GM21381 (cell line): ENCODE results near the gene PDE4B.
A peak's percentile ranks its signal among the peaks of the same experiment; 100 is the strongest.

Experiments
- ATAC-seq: cut with Tn5 transposase; IDR thresholded peaks from one replicate; pipeline ENCODE4 v1.9.1; 2021; ENCODE audit warnings: mild to moderate bottlenecking, moderate library complexity; ENCODE audit not compliant: unreplicated experiment

The PDE4B gene

GRCh38 chr1:66327588-66327987, 534.9 kb downstream of the PDE4B start:
- no peak for ATAC-seq

GRCh38 chr1:66328896-66329295, 536.2 kb downstream of the PDE4B start:
- no peak for ATAC-seq

- no peak for ATAC-seq
Measured at GRCh38 chr1:66330722-66331141, 538.0 kb downstream of the PDE4B start.

- no peak for ATAC-seq
Measured at GRCh38 chr1:66331658-66332547, 539.2 kb downstream of the PDE4B start.

GRCh38 chr1:66332548-66332901, 539.8 kb downstream of the PDE4B start:
- ATAC-seq, result no peak

GRCh38 chr1:66333466-66334199, 540.9 kb downstream of the PDE4B start:
- no peak for ATAC-seq

- ATAC-seq, result no peak
Measured at GRCh38 chr1:66334318-66334717, 541.6 kb downstream of the PDE4B start.

- ATAC-seq, result no peak
Measured at GRCh38 chr1:66335125-66335524, 542.4 kb downstream of the PDE4B start.

GRCh38 chr1:66335859-66336640, 543.4 kb downstream of the PDE4B start:
- ATAC-seq, result peak; percentile 82

- no peak for ATAC-seq
Measured at GRCh38 chr1:66336641-66336990, 543.9 kb downstream of the PDE4B start.

GRCh38 chr1:66337249-66337648, 544.6 kb downstream of the PDE4B start:
- no peak for ATAC-seq

GRCh38 chr1:66339944-66340343, 547.2 kb downstream of the PDE4B start:
- no peak for ATAC-seq

GRCh38 chr1:66341446-66342089, 548.9 kb downstream of the PDE4B start:
- ATAC-seq, result no peak

GRCh38 chr1:66342707-66343106, 550.0 kb downstream of the PDE4B start:
- ATAC-seq, result no peak

- no peak for ATAC-seq
Measured at GRCh38 chr1:66343569-66344325, 551.1 kb downstream of the PDE4B start.

- no peak for ATAC-seq
Measured at GRCh38 chr1:66346057-66346795, 553.5 kb downstream of the PDE4B start.

GRCh38 chr1:66346873-66347272, 554.2 kb downstream of the PDE4B start:
- ATAC-seq, result no peak

GRCh38 chr1:66348776-66349175, 556.1 kb downstream of the PDE4B start:
- no peak for ATAC-seq

- ATAC-seq, result no peak
Measured at GRCh38 chr1:66349242-66349641, 556.5 kb downstream of the PDE4B start.
